NCI-H82 treated with DMSO at 0.1 percent for 48 hours (cell line): ENCODE data around the gene CEP112.

Experiments
- DNase-seq: peaks from one replicate; lab custom pipeline; 2025; ENCODE audit not compliant: unreplicated experiment; lab: John Stamatoyannopoulos, UW

Gene CEP112

DNA sequence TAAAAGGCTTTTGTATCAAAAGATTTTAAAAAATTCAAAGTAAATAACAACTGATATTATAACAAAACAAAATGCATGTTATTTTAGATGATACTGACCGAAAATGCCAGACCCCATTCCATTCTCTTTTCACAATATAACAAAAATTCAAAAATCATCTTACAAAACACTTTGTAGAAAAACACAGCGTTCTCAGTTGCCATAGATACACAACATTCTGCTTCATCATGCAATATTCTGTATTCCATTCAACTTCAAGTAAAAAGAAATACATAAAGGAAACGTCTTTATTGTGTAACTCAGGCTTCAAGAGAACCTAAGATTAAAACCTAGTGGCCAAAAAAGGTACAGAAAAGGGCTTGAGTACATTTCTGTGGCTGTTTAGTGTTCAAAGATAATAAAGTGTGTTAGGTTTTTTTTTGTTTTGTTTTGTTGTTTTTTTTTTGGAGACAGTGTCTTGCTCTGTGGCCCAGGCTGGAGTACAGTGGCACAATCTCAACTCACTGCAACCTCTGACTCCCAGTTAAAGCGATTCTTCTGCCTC is 250.5 kb downstream of the CEP112 start:
- no peak for DNase-seq

DNA sequence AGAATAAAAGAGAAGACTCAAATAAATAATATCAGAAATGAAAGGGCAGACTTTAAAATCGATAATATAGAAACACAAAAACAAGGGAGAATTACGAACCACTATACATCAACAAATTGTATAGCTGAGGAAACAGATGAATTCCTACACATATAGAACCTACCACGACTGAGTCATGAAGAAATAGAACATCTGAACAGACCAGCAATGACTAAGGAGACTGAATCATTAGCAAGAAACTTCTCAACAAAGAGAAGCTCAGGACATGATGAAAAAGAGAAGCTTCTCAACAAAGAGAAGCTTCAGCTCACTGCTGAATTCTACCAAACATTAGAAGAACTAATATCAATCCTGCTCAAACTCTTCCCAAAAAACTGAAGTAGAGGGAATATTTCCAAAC is 255.9 kb downstream of the CEP112 start:
- no peak for DNase-seq

GRCh38 chr17:65933290-65933689 is 258.6 kb downstream of the CEP112 start:
- DNase-seq = no peak

- no peak for DNase-seq
These were observed 260.4 kb downstream of the CEP112 start for GRCh38 chr17:65931246-65932149.

DNA sequence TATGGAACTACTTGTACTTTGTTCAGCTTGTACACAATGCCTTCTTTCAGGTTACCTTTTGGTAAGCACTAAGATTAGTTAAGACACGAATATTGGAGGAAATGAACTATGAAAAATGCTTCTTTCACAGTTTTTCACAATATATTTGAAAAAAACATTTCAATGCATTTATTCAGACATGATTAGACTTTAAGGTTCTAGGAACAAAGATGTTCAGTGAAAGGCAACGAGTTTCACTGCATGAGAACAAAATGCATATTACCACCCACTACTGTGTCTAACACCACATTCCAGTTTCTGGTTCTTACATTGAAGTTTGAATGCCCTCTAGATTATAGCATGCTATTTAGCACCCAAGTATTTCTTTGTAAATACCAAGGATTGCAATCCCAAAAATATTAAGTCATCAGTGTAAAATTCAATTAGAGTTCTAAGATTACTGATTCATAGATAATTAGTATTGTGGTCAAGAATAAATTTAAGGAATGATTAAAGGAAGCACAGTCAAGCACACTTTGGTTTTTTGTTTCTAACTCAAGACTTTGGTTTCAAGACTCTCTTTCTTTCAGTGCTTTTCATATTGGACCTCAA is 261.7 kb downstream of the CEP112 start:
- no peak for DNase-seq

- no peak for DNase-seq
These were observed 265.3 kb downstream of the CEP112 start for GRCh38 chr17:65926599-65926998.

- DNase-seq = no peak
These were observed 266.2 kb downstream of the CEP112 start for GRCh38 chr17:65925606-65926307.

DNA sequence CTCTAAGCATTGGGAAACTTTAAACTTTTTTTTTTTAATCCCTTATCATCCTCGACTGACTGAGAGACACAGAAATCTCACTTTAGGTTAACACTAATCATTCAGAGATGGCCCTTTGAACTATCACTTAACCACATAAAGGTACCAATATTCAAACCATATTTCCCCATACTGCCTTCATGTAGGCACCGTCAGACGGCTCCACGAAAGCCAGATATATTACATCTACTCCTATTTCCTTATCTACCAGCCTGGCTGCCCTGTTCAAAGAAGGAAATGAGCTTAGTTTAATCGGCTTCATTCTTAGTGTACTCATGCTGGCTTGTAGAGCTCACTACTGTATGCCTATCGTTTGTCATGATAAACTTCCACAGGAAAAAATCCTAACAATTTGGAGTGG is 270.9 kb downstream of the CEP112 start:
- DNase-seq = peak; percentile 8

DNA sequence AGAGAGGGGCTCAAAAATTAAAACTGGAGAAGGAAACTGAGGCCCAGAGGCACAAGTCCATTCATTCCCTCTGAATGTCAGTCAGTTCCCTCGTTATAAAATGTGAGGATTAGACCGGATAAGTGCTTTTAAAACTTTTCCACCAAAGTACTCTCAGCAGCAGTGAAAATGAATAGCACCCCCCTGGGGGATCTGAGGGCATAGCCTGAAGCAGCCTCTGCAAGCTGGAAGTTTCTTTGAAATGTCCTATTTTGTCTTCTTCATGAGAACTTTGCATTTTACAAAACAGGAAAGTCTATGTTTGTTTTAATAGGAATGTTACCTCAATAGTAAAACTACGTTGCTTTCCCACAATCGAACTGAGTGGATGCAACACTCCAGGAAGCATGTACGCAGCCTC is 273.0 kb downstream of the CEP112 start:
- no peak for DNase-seq

- DNase-seq = no peak
These were observed 273.4 kb downstream of the CEP112 start for GRCh38 chr17:65918500-65918899.

DNA sequence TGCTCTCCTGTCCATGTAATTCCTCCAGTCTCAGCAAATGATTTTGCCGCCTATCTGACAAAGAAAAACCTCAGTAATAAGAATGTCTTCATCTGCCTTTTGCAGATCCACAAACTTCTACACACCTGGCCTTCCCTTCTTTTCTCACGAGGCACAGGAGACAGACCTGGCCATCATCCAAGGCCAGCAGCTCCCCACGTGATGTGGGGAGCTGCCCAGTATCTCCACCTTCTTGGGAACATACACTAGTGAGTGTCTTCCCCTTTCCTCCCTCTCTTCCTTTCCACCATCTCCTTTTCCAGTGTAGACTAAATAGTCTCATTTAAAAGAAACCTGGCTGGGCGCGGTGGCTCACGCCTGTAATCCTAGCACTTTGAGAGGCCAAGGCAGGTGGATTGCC is 274.4 kb downstream of the CEP112 start:
- DNase-seq = no peak

DNA sequence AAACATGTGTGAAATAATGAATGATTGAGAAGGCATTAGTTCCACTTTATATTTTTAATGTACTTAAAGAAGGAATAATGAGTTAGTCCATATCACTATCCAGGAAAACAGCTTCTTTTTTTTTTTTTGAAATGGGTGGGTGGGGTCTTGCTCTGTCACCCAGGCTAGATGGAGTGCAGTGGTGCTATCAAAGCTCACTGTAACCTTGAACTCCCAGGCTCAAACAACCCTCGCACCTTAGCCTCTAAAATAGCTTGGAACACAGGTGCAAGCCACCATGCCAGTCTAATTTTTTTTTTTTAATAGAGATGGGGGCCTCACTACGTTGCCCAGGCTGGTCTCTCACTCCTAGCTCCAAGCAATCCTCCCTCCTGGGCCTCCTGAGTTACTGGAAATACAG is 275.5 kb downstream of the CEP112 start:
- no peak for DNase-seq

GRCh38 chr17:65914784-65915342 is 277.1 kb downstream of the CEP112 start:
- no peak for DNase-seq

- DNase-seq = no peak
These were observed 278.5 kb downstream of the CEP112 start for GRCh38 chr17:65913326-65913850.

- DNase-seq = no peak
These were observed 281.1 kb downstream of the CEP112 start for GRCh38 chr17:65910836-65911235.

- DNase-seq = no peak
These were observed 289.0 kb downstream of the CEP112 start for GRCh38 chr17:65902831-65903522.

DNA sequence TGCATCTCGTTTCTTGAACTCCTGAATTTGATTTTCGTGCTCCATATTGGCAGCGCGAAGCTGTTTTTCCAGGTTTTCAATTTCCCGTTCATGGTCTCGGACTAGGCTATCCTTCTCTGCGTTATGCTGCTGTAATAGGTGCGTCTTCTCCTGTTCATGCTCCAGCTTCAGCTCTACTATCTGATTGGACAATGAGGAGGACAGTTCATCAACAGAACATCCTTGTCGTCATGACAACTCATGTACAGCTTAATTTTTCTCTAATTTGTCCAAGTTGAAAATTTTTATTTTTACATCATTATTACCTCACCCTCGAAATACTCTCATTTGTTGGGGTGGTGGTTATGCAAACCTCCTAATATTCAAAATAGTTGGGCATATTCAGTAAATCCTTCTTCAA is 289.8 kb downstream of the CEP112 start:
- DNase-seq = no peak

- no peak for DNase-seq
These were observed 290.5 kb downstream of the CEP112 start for GRCh38 chr17:65901394-65901793.

DNA sequence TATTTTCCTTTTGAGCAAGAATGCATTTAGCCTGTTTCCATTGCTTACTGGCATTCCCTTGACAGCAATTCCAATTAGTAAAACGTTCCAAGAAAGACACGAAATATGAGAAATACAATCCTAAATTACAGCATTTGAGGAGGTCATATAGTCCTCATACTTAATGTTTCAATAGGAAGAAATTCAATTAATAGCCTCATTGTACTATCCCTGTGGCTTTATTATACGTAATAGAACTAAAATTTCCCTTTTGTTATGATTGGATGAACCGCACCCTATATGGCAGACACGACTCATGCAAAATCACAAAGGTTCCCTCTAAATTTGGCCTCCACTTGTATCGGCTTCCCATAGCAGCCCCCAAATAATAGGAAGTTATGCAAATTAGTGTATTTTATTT is 291.7 kb downstream of the CEP112 start:
- DNase-seq = no peak

GRCh38 chr17:65898651-65899050 is 293.3 kb downstream of the CEP112 start:
- no peak for DNase-seq

DNA sequence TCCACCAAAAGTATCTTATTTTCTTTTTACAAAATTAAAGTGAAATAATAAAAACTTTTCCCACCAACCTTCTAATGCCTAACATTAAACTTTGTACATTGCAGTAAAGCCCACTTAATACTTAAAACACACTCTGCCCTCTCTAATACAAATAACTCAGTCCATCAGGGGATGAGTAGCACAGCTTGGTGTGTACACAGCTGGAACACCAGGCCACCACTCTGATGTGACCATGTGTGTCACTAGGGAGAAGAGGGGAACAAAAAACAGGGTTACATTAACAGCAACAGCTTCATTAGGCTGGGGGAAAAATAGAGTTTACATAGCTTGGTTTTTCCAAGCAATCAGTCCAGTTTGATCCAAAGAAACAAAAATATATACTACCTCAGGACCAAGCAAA is 295.0 kb downstream of the CEP112 start:
- DNase-seq = no peak
